SU-DHL-6 (cell line): Measurements from ENCODE around the gene ALDH9A1.

Source experiments
- H2AFZ ChIP-seq: fragments of 200-600 bp; sonication (generic); 2 replicates; pipeline ENCODE4 v1.6.1; 2014; ENCODE audit warnings: low read depth, mild to moderate bottlenecking, moderate library complexity, mixed read lengths, antibody characterized with exemption, low read length; ENCODE audit not compliant: severe bottlenecking
- H3F3A ChIP-seq: fragments of 200-600 bp; shearing (Covaris generic); 2 replicates; pipeline ENCODE4 v1.6.0; 2016; ENCODE audit warnings: antibody characterized with exemption, mild to moderate bottlenecking; ENCODE audit not compliant: insufficient read depth
- H3K27ac ChIP-seq: fragments of 200-600 bp; sonication (generic); 2 replicates; pipeline ENCODE4 v1.5.1; 2016; ENCODE audit warnings: low read depth, mild to moderate bottlenecking, low read length, moderate library complexity, mixed read lengths
- H3K27me3 ChIP-seq: fragments of 200-600 bp; sonication (generic), shearing (Covaris generic); 2 replicates; pipeline ENCODE4 v1.6.0; 2014; ENCODE audit warnings: mild to moderate bottlenecking, low read length
- H3K36me3 ChIP-seq: fragments of 200-600 bp; sonication (generic); 2 replicates; pipeline ENCODE4 v1.6.1; 2014; ENCODE audit warnings: mild to moderate bottlenecking, low read length, mixed read lengths
- H3K4me2 ChIP-seq: fragments of 300-600, 200-600 bp; shearing (Covaris generic), sonication (generic); 2 replicates; pipeline ENCODE4 v1.6.0; 2014; ENCODE audit warnings: low read length, low read depth, mild to moderate bottlenecking; ENCODE audit not compliant: poor library complexity, severe bottlenecking
- H3K4me3 ChIP-seq: fragments of 200-600 bp; sonication (generic); 2 replicates; pipeline ENCODE4 v1.5.1; 2014; ENCODE audit warnings: antibody characterized with exemption, low read length, mild to moderate bottlenecking, mixed read lengths; ENCODE audit not compliant: insufficient read depth, poor library complexity, severe bottlenecking
- H3K79me2 ChIP-seq: fragments of 200-600 bp; sonication (generic); 2 replicates; pipeline ENCODE4 v1.6.1; 2014; ENCODE audit warnings: mild to moderate bottlenecking, low read length, moderate library complexity; ENCODE audit not compliant: insufficient read depth
- H3K9ac ChIP-seq: fragments of 200-600 bp; sonication (generic); 2 replicates; pipeline ENCODE4 v1.7.0; 2014; ENCODE audit warnings: mild to moderate bottlenecking, low read length
- H3K9me2 ChIP-seq: fragments of 200-600 bp; sonication (generic); replicated peaks from 2 replicates; pipeline ENCODE4 v1.6.1; 2014; ENCODE audit warnings: low read length; ENCODE audit not compliant: insufficient read depth
- H3K9me3 ChIP-seq: fragments of 200-600 bp; sonication (generic); 2 replicates; pipeline ENCODE4 v1.6.1; 2014; ENCODE audit warnings: low read length, mixed read lengths; ENCODE audit not compliant: insufficient read depth
- H4K20me1 ChIP-seq: fragments of 200-600 bp; sonication (generic); 2 replicates; pipeline ENCODE4 v1.6.1; 2014; ENCODE audit warnings: low read depth, mild to moderate bottlenecking, antibody characterized with exemption, low read length, moderate library complexity, mixed read lengths
- EZH2phosphoT487 ChIP-seq: fragments of 200-600 bp; sonication (generic), shearing (Covaris generic); conservative IDR thresholded peaks from 2 replicates; pipeline ENCODE4 v1.6.1; 2018; ENCODE audit warnings: mild to moderate bottlenecking, antibody characterized with exemption, low read length, moderate library complexity, mixed read lengths
- TF ChIP-seq, protein P1 (sequence below): fragments of 200-600 bp; sonication (generic); IDR thresholded peaks from one replicate; pipeline ENCODE4 v1.5.1; 2017; ENCODE audit warnings: antibody characterized with exemption, mild to moderate bottlenecking, low read length, moderate library complexity; ENCODE audit not compliant: insufficient read depth, poor library complexity, severe bottlenecking

Gene ALDH9A1

DNA sequence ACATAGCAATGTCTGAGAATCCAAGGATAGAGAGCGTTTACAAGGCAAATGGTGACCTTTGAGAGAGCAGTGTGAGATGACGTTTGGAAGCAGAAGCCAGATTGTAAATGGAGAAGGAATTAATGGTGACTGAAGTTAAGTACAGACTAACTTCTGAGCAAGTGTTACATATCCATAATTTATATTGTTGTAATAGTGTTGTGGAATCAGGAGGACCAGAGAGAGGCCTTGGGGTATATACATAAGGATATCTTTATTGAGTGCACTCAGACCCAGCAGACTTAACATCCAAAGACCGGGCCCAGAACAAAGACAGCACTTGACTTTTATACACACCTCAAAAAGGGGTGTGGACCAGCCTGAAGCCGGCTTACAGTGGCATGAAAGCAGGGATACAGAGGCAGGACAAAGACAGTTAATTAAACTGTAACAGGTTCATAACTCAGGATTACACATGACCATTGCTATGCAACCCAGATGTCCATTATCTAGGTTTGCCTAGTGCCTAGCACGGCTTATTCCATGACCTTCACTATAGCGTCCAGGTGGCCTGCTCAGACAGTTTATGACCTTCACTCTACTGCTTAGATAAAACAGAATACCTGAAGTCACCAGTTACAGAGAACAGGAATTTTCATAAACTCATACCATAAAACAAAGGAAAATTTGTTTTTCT, 70.1 kb downstream of the ALDH9A1 start:
- Histone ChIP-seq H3F3A (peaks cover 11% of the 10 kb centered on the region; the same call in 1 of the 2 replicates), H3K4me2 (no peak overlapping the region)

DNA sequence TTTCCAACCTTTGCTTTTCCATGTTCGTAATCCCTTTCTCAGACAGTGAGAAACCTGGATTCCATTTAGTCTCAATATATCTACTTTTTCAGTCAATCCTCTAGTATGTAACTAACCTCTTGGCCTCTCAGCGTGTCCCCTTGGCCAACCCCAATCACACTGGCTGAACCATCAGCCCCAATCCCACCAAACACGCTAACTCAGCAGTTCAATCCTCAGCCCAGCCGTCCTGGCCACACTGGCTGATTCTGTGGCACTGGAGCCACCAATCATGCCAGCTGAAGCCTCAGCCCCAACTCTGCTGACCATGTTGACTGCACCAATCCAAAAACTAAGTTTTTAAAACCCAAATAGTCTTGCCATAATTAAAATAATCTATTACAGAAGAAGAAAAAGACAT, 73.9 kb downstream of the ALDH9A1 start:
- Histone ChIP-seq H3K9me2 (no peaks in the 10 kb centered on the region), H4K20me1 (no peaks in the 10 kb centered on the region), H3F3A (0 out of 2 replicates have a peak, but pooled peaks cover 4% of the 10 kb centered on the region), H3K9ac (no peak overlapping the region), H3K9me3 (no peaks in the 10 kb centered on the region), H3K4me3 (no peak overlapping the region), H3K27ac (no peak overlapping the region), H3K4me2 (no peak overlapping the region), H3K79me2 (no peaks in the 10 kb centered on the region), H3K36me3 (no peaks in the 10 kb centered on the region), H3K27me3 (no peaks in the 10 kb centered on the region), H2AFZ (no peak overlapping the region)
- TF ChIP-seq, protein P1, sequence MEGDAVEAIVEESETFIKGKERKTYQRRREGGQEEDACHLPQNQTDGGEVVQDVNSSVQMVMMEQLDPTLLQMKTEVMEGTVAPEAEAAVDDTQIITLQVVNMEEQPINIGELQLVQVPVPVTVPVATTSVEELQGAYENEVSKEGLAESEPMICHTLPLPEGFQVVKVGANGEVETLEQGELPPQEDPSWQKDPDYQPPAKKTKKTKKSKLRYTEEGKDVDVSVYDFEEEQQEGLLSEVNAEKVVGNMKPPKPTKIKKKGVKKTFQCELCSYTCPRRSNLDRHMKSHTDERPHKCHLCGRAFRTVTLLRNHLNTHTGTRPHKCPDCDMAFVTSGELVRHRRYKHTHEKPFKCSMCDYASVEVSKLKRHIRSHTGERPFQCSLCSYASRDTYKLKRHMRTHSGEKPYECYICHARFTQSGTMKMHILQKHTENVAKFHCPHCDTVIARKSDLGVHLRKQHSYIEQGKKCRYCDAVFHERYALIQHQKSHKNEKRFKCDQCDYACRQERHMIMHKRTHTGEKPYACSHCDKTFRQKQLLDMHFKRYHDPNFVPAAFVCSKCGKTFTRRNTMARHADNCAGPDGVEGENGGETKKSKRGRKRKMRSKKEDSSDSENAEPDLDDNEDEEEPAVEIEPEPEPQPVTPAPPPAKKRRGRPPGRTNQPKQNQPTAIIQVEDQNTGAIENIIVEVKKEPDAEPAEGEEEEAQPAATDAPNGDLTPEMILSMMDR, result no peak
- no peak for TF ChIP-seq EZH2phosphoT487

More for the DNA sequence above, 70.1 kb downstream of the ALDH9A1 start:
- Histone ChIP-seq H3K36me3 (no peaks in the 10 kb centered on the region), H2AFZ (no peak overlapping the region), H4K20me1 (no peaks in the 10 kb centered on the region), H3K79me2 (no peaks in the 10 kb centered on the region), H3K9me3 (no peaks in the 10 kb centered on the region), H3K4me3 (no peak overlapping the region), H3K9me2 (no peaks in the 10 kb centered on the region), H3K9ac (no peak overlapping the region), H3K27ac (no peak overlapping the region), H3K27me3 (no peaks in the 10 kb centered on the region)
- TF ChIP-seq EZH2phosphoT487, result no peak
- TF ChIP-seq, protein P1, result no peak

DNA sequence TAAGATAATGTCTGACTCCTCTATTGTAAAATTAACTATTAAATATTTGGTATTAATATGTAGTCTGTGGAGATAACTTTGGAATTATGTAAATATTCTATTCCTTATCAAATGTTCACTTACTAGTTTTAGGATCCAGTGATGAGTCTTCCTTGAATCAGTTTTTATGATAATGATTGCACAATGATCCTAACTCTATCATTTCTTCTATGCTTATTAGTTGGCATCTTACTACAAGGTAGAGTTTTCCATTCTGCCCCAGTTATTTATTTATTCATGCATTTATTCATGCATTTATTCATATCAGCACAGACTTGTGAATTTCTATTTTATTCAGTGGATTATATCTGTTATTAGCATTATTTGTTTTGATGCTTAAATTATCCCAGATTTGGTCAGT, 74.7 kb downstream of the ALDH9A1 start:
- H3F3A ChIP-seq, result no peaks in the 10 kb centered on the region
- no peaks in the 10 kb centered on the region for H3K9me3 ChIP-seq
- H3K36me3 ChIP-seq, result no peaks in the 10 kb centered on the region
- no peak overlapping the region for H3K9ac ChIP-seq
- TF ChIP-seq EZH2phosphoT487, result no peak
- TF ChIP-seq, protein P1, result no peak
- no peaks in the 10 kb centered on the region for H3K79me2 ChIP-seq
- H3K9me2 ChIP-seq, result no peaks in the 10 kb centered on the region
- H3K4me3 ChIP-seq, result no peak overlapping the region
- H4K20me1 ChIP-seq, result no peaks in the 10 kb centered on the region
- H2AFZ ChIP-seq, result no peak overlapping the region
- H3K27ac ChIP-seq, result no peak overlapping the region
- H3K27me3 ChIP-seq, result no peaks in the 10 kb centered on the region
- H3K4me2 ChIP-seq, result no peak overlapping the region
